PC-9 (cell line): ENCODE measurements around the gene PLA2G7. TPM values are rescaled to one million over a fixed set of nuclear protein-coding genes. Genes with fewer than 3 reads are reported as not detected.

ENCODE experiments used
- BruUV-seq: library from RNA; stranded (reverse); fragments of 400-500 nt; replicated peaks from 2 replicates; lab custom pipeline; 2021; lab: Mats Ljungman, UMichigan
- CTCF ChIA-PET: fragments of 300-600 bp; sonication (Branson Sonifier 250); formaldehyde crosslinking; loops from one replicate; lab custom pipeline; 2022; ENCODE audit warnings: antibody characterized with exemption; lab: Charles Lee
- POLR2A ChIA-PET: fragments of 300-600 bp; sonication (Branson Sonifier 250); formaldehyde crosslinking; loops from one replicate; lab custom pipeline; 2022; ENCODE audit warnings: antibody characterized with exemption; ENCODE audit not compliant: unreplicated experiment; lab: Charles Lee
- DNase-seq, 2 experiments: peaks; one replicate each; pipeline versions ENCODE4 v3.0.0 to v3.0.0-alpha.2; 2015 to 2022; ENCODE audit warnings: mixed read lengths in 1 of 2
- H2AFZ ChIP-seq: fragments of 200-600 bp; sonication (generic); 2 replicates; pipeline ENCODE4 v1.8.1; 2017; ENCODE audit warnings: antibody characterized with exemption
- H3F3A ChIP-seq: fragments of 200-600 bp; sonication (generic); 2 replicates; pipeline ENCODE4 v1.8.1; 2017; ENCODE audit warnings: antibody characterized with exemption, mild to moderate bottlenecking, low read depth; ENCODE audit not compliant: insufficient read depth
- H3K27ac ChIP-seq: fragments of 200-600 bp; sonication (generic); 2 replicates; pipeline ENCODE4 v1.6.1; 2016; ENCODE audit warnings: mixed run types
- H3K27me3 ChIP-seq: fragments of 200-600 bp; sonication (generic); 2 replicates; pipeline ENCODE4 v1.6.1; 2016; ENCODE audit warnings: low read depth, mixed run types; ENCODE audit not compliant: insufficient read depth
- H3K36me3 ChIP-seq: fragments of 200-600 bp; sonication (generic); 2 replicates; pipeline ENCODE4 v1.6.1; 2016; ENCODE audit warnings: low read depth, mixed run types
- H3K4me1 ChIP-seq: fragments of 200-600 bp; sonication (generic); replicated peaks from 2 replicates; pipeline ENCODE4 v1.6.1; 2016; ENCODE audit warnings: mixed run types; ENCODE audit not compliant: insufficient read depth
- H3K4me2 ChIP-seq: fragments of 200-600 bp; sonication (generic); 2 replicates; pipeline ENCODE4 v1.6.1; 2017; ENCODE audit warnings: mixed run types
- H3K4me3 ChIP-seq: fragments of 200-600 bp; sonication (generic); 2 replicates; pipeline ENCODE4 v1.6.1; 2016; ENCODE audit warnings: mixed run types
- H3K79me2 ChIP-seq: fragments of 200-600 bp; sonication (generic); 2 replicates; pipeline ENCODE4 v1.6.1; 2017; ENCODE audit warnings: low read depth, mixed run types
- H3K9me2 ChIP-seq: fragments of 200-600 bp; sonication (generic); 2 replicates; pipeline ENCODE4 v1.8.1; 2017; ENCODE audit warnings: mild to moderate bottlenecking; ENCODE audit not compliant: insufficient read depth
- H3K9me3 ChIP-seq: fragments of 200-600 bp; sonication (generic); 2 replicates; pipeline ENCODE4 v1.8.1; 2016; ENCODE audit warnings: low read depth; ENCODE audit not compliant: insufficient read depth
- H4K20me1 ChIP-seq: fragments of 200-600 bp; sonication (generic); 2 replicates; pipeline ENCODE4 v1.8.1; 2017; ENCODE audit not compliant: insufficient read depth
- CTCF ChIP-seq: fragments of 200-600 bp; sonication (generic); conservative IDR thresholded peaks from 2 replicates; pipeline ENCODE4 v1.6.1; 2017; ENCODE audit warnings: mixed run types, antibody characterized with exemption, mild to moderate bottlenecking, moderate library complexity
- EZH2 ChIP-seq: fragments of 200-600 bp; sonication (generic); IDR thresholded peaks from 2 replicates; pipeline ENCODE4 v1.8.0; 2017; ENCODE audit warnings: antibody characterized with exemption, low read depth
- intact Hi-C: fragments of 100-400 bp; cut with micrococcal nuclease; formaldehyde crosslinking; loops from one replicate; pipeline ENCODE4 v1.10.0; 2022; ENCODE audit not compliant: unreplicated experiment
- total RNA-seq: library from RNA; stranded (reverse); gene quantifications from 2 replicates; pipeline ENCODE4 v1.2.3, GENCODE V29; 2021

PLA2G7 gene
- total RNA-seq, 1 experiment from 2014 or later, result 0.98 TPM

- Histone ChIP-seq H3K79me2 (no peaks in the 10 kb centered on the region), H3K36me3 (no peaks in the 10 kb centered on the region), H3K9me3 (no peaks in the 10 kb centered on the region), H3K9me2 (no peaks in the 10 kb centered on the region), H2AFZ (no peak overlapping the region), H3K27me3 (no peaks in the 10 kb centered on the region), H3K27ac (no peak overlapping the region), H3F3A (no peaks in the 10 kb centered on the region; the same call in 1 of the 2 replicates), H3K4me2 (no peak overlapping the region), H3K4me3 (no peak overlapping the region), H3K4me1 (no peaks in the 10 kb centered on the region), H4K20me1 (no peaks in the 10 kb centered on the region)
- ChIA-PET POLR2A (no interaction called here), CTCF (no interaction called here)
- no TSS peak for BruUV-seq
- DNase-seq, result no peak
- TF ChIP-seq EZH2 (no peak), CTCF (no peak)
- intact Hi-C loops, result no loop called here
Measured at GRCh38 chr6:46690911-46691451, 44.2 kb downstream of the PLA2G7 start.

GRCh38 chr6:46690141-46690755, 44.9 kb downstream of the PLA2G7 start:
- Histone ChIP-seq H3K79me2 (no peaks in the 10 kb centered on the region), H3F3A (no peaks in the 10 kb centered on the region; the same call in 1 of the 2 replicates), H4K20me1 (no peaks in the 10 kb centered on the region), H3K4me2 (no peak overlapping the region), H3K9me3 (no peaks in the 10 kb centered on the region), H2AFZ (no peak overlapping the region), H3K4me1 (no peaks in the 10 kb centered on the region), H3K27me3 (no peaks in the 10 kb centered on the region), H3K36me3 (no peaks in the 10 kb centered on the region), H3K27ac (no peak overlapping the region), H3K9me2 (no peaks in the 10 kb centered on the region), H3K4me3 (no peak overlapping the region)
- ChIA-PET POLR2A (no interaction called here), CTCF (no interaction called here)
- TF ChIP-seq CTCF (no peak), EZH2 (no peak)
- intact Hi-C loops, result no loop called here
- DNase-seq, result no peak
- no TSS peak for BruUV-seq

GRCh38 chr6:46689657-46690056, 45.5 kb downstream of the PLA2G7 start:
- Histone ChIP-seq H3K27me3 (no peaks in the 10 kb centered on the region), H3K4me2 (no peak overlapping the region), H3K36me3 (no peaks in the 10 kb centered on the region), H3K27ac (no peak overlapping the region), H3K79me2 (no peaks in the 10 kb centered on the region), H3F3A (peaks cover 6% of the 10 kb centered on the region; the same call in 1 of the 2 replicates), H3K4me3 (no peak overlapping the region), H3K9me3 (no peaks in the 10 kb centered on the region), H3K4me1 (0 out of 2 replicates have a peak, but pooled peaks cover 6% of the 10 kb centered on the region), H2AFZ (no peak overlapping the region), H3K9me2 (no peaks in the 10 kb centered on the region), H4K20me1 (no peaks in the 10 kb centered on the region)
- TF ChIP-seq EZH2 (no peak), CTCF (no peak)
- DNase-seq, result no peak
- ChIA-PET POLR2A (no interaction called here), CTCF (no interaction called here)
- intact Hi-C loops, result no loop called here
- BruUV-seq, result no TSS peak
